K562 (cell line): ENCODE measurements around the gene CNGB1.

Experiments used
- CTCF ChIP-seq, 3 experiments: IDR thresholded peaks in 2 of 3; conservative IDR thresholded peaks in 1 of 3; 2 replicates each; pipeline ENCODE4 v1.5.1; 2011 to 2012; ENCODE audit warnings: low read length in 3 of 3, mild to moderate bottlenecking in 3 of 3, control low read depth in 2 of 3, improper control_type of control experiment in 1 of 3, inconsistent platforms in 1 of 3, low read depth in 1 of 3, mixed read lengths in 1 of 3, moderate library complexity in 1 of 3; ENCODE audit not compliant: insufficient read depth in 2 of 3
- ETV6 ChIP-seq, 3 experiments: fragments of 150-350 bp in 1 of 3; sonication (generic) in 1 of 3; formaldehyde crosslinking in 1 of 3; IDR thresholded peaks; 2 replicates each; pipeline versions ENCODE4 v1.6.1 to v1.8.0; 2014 to 2022; ENCODE audit warnings: borderline replicate concordance in 2 of 3, low read depth in 2 of 3, antibody characterized with exemption in 1 of 3, low read length in 1 of 3, mild to moderate bottlenecking in 1 of 3, missing genetic modification reagents in 1 of 3
- MAZ ChIP-seq, 2 experiments: fragments of 450-650 bp in 1 of 2; sonication (generic) in 1 of 2; formaldehyde crosslinking; IDR thresholded peaks in 1 of 2; conservative IDR thresholded peaks in 1 of 2; 2 replicates each; pipeline versions ENCODE4 v1.4.0 to v1.5.0; 2020; ENCODE audit warnings: mild to moderate bottlenecking in 1 of 2, missing genetic modification reagents in 1 of 2
- MLLT1 ChIP-seq, 2 experiments: fragments of 450-650 bp; IDR thresholded peaks; 2 replicates each; pipeline ENCODE4 v1.6.1; 2016
- NFE2L1 ChIP-seq: fragments of 450-650 bp; IDR thresholded peaks from 2 replicates; pipeline ENCODE4 v1.6.1; 2016; ENCODE audit warnings: missing genetic modification characterization, low read depth, mild to moderate bottlenecking, missing compliant biosample characterization, moderate library complexity, borderline replicate concordance
- SAP30 ChIP-seq: fragments of 200-600 bp; sonication (generic); IDR thresholded peaks from 2 replicates; pipeline ENCODE4 v1.6.1; 2012; ENCODE audit warnings: borderline replicate concordance, low read depth, mild to moderate bottlenecking, moderate library complexity, low read length, control low read depth, inconsistent platforms; ENCODE audit not compliant: insufficient read depth, poor library complexity, severe bottlenecking
- TCF7L2 ChIP-seq: fragments of 150-350 bp; IDR thresholded peaks from 2 replicates; pipeline ENCODE4 v1.6.1; 2016; ENCODE audit warnings: low read depth, mild to moderate bottlenecking, low read length, moderate library complexity
- TF ChIP-seq, protein P1 (sequence below): sonication (generic); formaldehyde crosslinking; IDR thresholded peaks from 2 replicates; pipeline ENCODE4 v1.8.0; 2023; ENCODE audit warnings: mild to moderate bottlenecking, missing genetic modification reagents

DNA sequence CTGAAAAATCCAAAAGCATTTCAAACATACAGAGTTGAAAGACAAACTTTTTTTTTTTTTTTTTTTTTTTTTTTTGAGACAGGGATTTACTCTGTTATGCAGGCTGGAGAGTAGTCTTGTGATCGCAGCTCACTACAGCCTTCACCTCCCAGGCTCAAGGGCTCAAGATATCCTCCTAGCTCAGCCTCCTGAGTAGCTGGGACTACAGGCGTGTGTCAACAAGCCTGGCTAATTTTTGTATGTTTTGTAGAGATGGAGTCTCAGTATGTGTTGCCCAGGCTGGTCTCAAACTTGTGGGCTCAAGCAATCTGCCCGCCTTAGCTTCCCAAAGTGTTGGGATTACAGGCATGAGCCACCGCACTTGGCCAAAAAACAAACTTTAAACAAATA, 104.4 kb downstream of the CNGB1 start:
- no peak for TF ChIP-seq CTCF (IDR thresholded peaks at IDR 0.05 in 2 of 3, conservative IDR thresholded peaks at IDR 0.05 in 1 of 3; ENCODE audit: insufficient read depth in 2 of 3, low read depth in 1 of 3, low read length in 3 of 3)
- no peak for TF ChIP-seq SAP30
- TF ChIP-seq, protein P1, sequence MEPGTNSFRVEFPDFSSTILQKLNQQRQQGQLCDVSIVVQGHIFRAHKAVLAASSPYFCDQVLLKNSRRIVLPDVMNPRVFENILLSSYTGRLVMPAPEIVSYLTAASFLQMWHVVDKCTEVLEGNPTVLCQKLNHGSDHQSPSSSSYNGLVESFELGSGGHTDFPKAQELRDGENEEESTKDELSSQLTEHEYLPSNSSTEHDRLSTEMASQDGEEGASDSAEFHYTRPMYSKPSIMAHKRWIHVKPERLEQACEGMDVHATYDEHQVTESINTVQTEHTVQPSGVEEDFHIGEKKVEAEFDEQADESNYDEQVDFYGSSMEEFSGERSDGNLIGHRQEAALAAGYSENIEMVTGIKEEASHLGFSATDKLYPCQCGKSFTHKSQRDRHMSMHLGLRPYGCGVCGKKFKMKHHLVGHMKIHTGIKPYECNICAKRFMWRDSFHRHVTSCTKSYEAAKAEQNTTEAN: no peak
- TF ChIP-seq MLLT1 (IDR thresholded peaks at IDR 0.05): no peak
- no peak for TF ChIP-seq NFE2L1
- TF ChIP-seq ETV6 (IDR thresholded peaks at IDR 0.05; ENCODE audit: borderline replicate concordance in 1 of 2, low read depth in 2 of 2, low read length in 1 of 2): no peak
- no peak for TF ChIP-seq ETV6 (CRISPR knock-in tag; IDR thresholded peaks at IDR 0.05; ENCODE audit: borderline replicate concordance)
- TF ChIP-seq MAZ (CRISPR knock-in tag; conservative IDR thresholded peaks at IDR 0.05 in 1 of 2, IDR thresholded peaks at IDR 0.05 in 1 of 2): no peak
- no peak for TF ChIP-seq TCF7L2
